ENCODE data around the gene SENP1.

The SENP1 gene

GRCh38 chr12:48063530-48063929 lies 42.3 kb downstream of the SENP1 start:
- no peak for DNase-seq

GRCh38 chr12:48061938-48062719 lies 43.8 kb downstream of the SENP1 start:
- DNase-seq: no peak

- DNase-seq: no peak
Measured at GRCh38 chr12:48060474-48060873, 45.4 kb downstream of the SENP1 start.

- DNase-seq: no peak
Measured at GRCh38 chr12:48058771-48059170, 47.1 kb downstream of the SENP1 start.

GRCh38 chr12:48054955-48055821 lies 50.7 kb downstream of the SENP1 start:
- DNase-seq: no peak

GRCh38 chr12:48053883-48054282 lies 52.0 kb downstream of the SENP1 start:
- no peak for DNase-seq

GRCh38 chr12:48053122-48053521 lies 52.8 kb downstream of the SENP1 start:
- no peak for DNase-seq

GRCh38 chr12:48051681-48052080 lies 54.2 kb downstream of the SENP1 start:
- DNase-seq: no peak

GRCh38 chr12:48050174-48050573 lies 55.7 kb downstream of the SENP1 start:
- no peak for DNase-seq

GRCh38 chr12:48045965-48046518 lies 59.8 kb downstream of the SENP1 start:
- no peak for DNase-seq

GRCh38 chr12:48045061-48045846 lies 60.6 kb downstream of the SENP1 start:
- no peak for DNase-seq

- DNase-seq: no peak
Measured at GRCh38 chr12:48044396-48044795, 61.5 kb downstream of the SENP1 start.

- DNase-seq: no peak
Measured at GRCh38 chr12:48043771-48044170, 62.1 kb downstream of the SENP1 start.

- no peak for DNase-seq
Measured at GRCh38 chr12:48041591-48042423, 64.1 kb downstream of the SENP1 start.

- no peak for DNase-seq
Measured at GRCh38 chr12:48040354-48040753, 65.5 kb downstream of the SENP1 start.

- DNase-seq: no peak
Measured at GRCh38 chr12:48039151-48039550, 66.7 kb downstream of the SENP1 start.

- DNase-seq: no peak
Measured at GRCh38 chr12:48038085-48038484, 67.8 kb downstream of the SENP1 start.

GRCh38 chr12:48037267-48037915 lies 68.5 kb downstream of the SENP1 start:
- DNase-seq: no peak

GRCh38 chr12:48036818-48037217 lies 69.1 kb downstream of the SENP1 start:
- DNase-seq: no peak

GRCh38 chr12:48034835-48035805 lies 70.8 kb downstream of the SENP1 start:
- DNase-seq: no peak

Data from NCI-H2171 (cell line).